Measurements from ENCODE around the gene LAMA4. TPM values are rescaled to one million over a fixed set of nuclear protein-coding genes. Genes with fewer than 3 reads are reported as not detected.

Gene LAMA4
- total RNA-seq, 1 experiment from 2014 or later = 1.1 TPM

DNA sequence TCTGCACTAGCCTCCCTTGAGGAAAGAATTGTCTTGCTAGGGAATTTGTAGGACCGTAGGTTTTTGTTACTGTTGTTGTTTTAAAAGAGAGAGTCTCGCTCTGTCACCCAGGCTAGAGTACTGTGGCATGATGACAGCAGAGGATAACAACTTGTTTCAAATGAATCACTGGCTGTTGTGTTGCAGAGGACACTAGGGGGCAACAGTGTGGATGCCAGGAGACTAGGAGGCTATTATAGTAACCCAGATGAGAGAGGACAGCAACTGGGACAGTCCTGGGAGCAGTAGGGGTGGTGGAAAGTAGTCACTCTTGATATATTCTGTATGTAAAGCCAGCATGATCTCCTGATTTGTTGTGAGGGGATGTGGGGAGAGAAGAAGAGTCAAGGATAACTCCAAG, 41.8 kb upstream of the LAMA4 start:
- no peak overlapping the region for H2AFZ ChIP-seq (ENCODE audit: low read length)
- H3K4ac ChIP-seq (ENCODE audit: low read depth, low read length) = no peak overlapping the region
- H4K91ac ChIP-seq (ENCODE audit: insufficient read length, low read depth, low read length) = no peak overlapping the region
- no peaks in the 10 kb centered on the region for H3K4me1 ChIP-seq (ENCODE audit: insufficient read depth, low read length)
- H3K79me2 ChIP-seq (ENCODE audit: insufficient read depth, low read length) = no peaks in the 10 kb centered on the region
- no peaks in the 10 kb centered on the region for H3K79me1 ChIP-seq (ENCODE audit: insufficient read depth, low read depth, low read length, poor library complexity, severe bottlenecking)
- no peak overlapping the region for H2BK15ac ChIP-seq (ENCODE audit: low read depth, low read length)
- H2AK5ac ChIP-seq (ENCODE audit: insufficient read length, low read length) = no peak overlapping the region
- H3K9ac ChIP-seq (ENCODE audit: extremely low read depth, insufficient read length, low read length) = no peak overlapping the region
- H3K14ac ChIP-seq (ENCODE audit: insufficient read depth, low read length) = no peak overlapping the region
- no peaks in the 10 kb centered on the region for H4K20me1 ChIP-seq (ENCODE audit: control insufficient read depth, insufficient read depth, insufficient read length)
- no peak overlapping the region for H3K27ac ChIP-seq (ENCODE audit: insufficient read length, low read depth, low read length)
- no peak overlapping the region for H4K5ac ChIP-seq (ENCODE audit: insufficient read length, low read depth, low read length)
- peak; percentile 68 for DNase-seq
- H3K9me3 ChIP-seq (ENCODE audit: control insufficient read depth, low read depth, low read length) = no peaks in the 10 kb centered on the region
- Mint-ChIP-seq H3K27ac (no peak overlapping the region), H3K4me1 (peaks cover 3 to 4% of the 10 kb centered on the region in 2 experiments; a peak in 2 of 4 replicates), H3K4me3 (no peak overlapping the region), H3K9me3 (no peaks in the 10 kb centered on the region), H3K36me3 (ENCODE audit: insufficient read depth in 1 of 3, low read depth in 3 of 3) (no peaks in the 10 kb centered on the region), H3K27me3 (ENCODE audit: low read depth) (peaks cover 1% of the 10 kb centered on the region; the same call in 1 of the 2 replicates)
- H3K4me2 ChIP-seq (ENCODE audit: insufficient read depth, insufficient read length, low read length) = no peak overlapping the region
- H3T11ph ChIP-seq (ENCODE audit: low read length) = no peak overlapping the region
- TF ChIP-seq, protein P1, sequence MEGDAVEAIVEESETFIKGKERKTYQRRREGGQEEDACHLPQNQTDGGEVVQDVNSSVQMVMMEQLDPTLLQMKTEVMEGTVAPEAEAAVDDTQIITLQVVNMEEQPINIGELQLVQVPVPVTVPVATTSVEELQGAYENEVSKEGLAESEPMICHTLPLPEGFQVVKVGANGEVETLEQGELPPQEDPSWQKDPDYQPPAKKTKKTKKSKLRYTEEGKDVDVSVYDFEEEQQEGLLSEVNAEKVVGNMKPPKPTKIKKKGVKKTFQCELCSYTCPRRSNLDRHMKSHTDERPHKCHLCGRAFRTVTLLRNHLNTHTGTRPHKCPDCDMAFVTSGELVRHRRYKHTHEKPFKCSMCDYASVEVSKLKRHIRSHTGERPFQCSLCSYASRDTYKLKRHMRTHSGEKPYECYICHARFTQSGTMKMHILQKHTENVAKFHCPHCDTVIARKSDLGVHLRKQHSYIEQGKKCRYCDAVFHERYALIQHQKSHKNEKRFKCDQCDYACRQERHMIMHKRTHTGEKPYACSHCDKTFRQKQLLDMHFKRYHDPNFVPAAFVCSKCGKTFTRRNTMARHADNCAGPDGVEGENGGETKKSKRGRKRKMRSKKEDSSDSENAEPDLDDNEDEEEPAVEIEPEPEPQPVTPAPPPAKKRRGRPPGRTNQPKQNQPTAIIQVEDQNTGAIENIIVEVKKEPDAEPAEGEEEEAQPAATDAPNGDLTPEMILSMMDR (conservative IDR thresholded peaks at IDR 0.05) = peak; percentile 72
- no peak overlapping the region for H3K56ac ChIP-seq (ENCODE audit: insufficient read length, low read depth, low read length)
- no peak overlapping the region for H4K8ac ChIP-seq (replicated peaks; ENCODE audit: insufficient read length, low read depth, low read length)
- no peak overlapping the region for H3K18ac ChIP-seq (ENCODE audit: insufficient read length, low read depth, low read length)
- H3K23me2 ChIP-seq (ENCODE audit: insufficient read length, low read depth, low read length, poor library complexity, severe bottlenecking) = no peaks in the 10 kb centered on the region
- H2BK5ac ChIP-seq (ENCODE audit: insufficient read length, low read length) = no peak overlapping the region
- no peak overlapping the region for H2BK12ac ChIP-seq (ENCODE audit: insufficient read length, low read depth, low read length)
- no peak overlapping the region for H2BK120ac ChIP-seq (ENCODE audit: low read depth, low read length, poor library complexity, severe bottlenecking)
- no peak overlapping the region for H2BK20ac ChIP-seq (ENCODE audit: low read depth, low read length, poor library complexity, severe bottlenecking)
- H3K23ac ChIP-seq (ENCODE audit: insufficient read length, low read depth, low read length) = no peak overlapping the region
- H3K27me3 ChIP-seq (ENCODE audit: insufficient read depth, low read length) = no peaks in the 10 kb centered on the region
- WGBS (ENCODE audit: extremely low coverage, insufficient read length, low lambda C conversion rate) = no CpG with 5 or more reads among the region's 2 CpGs
